ENCODE measurements around the gene TMOD3. TPM values are rescaled to one million over a fixed set of nuclear protein-coding genes. Genes with fewer than 3 reads are reported as not detected.

TMOD3 gene
- 93.2 and 111 TPM in 2 replicates for polyA plus RNA-seq (2011; rRNA removed)
- 11.4 and 13.2 TPM in 2 replicates for polyA plus RNA-seq (2012; cell fraction: cytosol; rRNA removed)
- polyA plus RNA-seq (2012; cell fraction: nucleus; rRNA removed) = 8.5 and 11.3 TPM in 2 replicates
- 55.5 to 57.8 TPM (median 57.5 TPM) in 3 replicates for polyA plus RNA-seq (2017; fragmentation: RNase III; extraction: RNeasy Plus Mini Kit Qiagen cat#74134 plus additional on column Dnase treatment)
- 29.2 and 34.3 TPM in 2 replicates for polyA minus RNA-seq (2011; rRNA and poly(A)+ RNA removed)

DNA sequence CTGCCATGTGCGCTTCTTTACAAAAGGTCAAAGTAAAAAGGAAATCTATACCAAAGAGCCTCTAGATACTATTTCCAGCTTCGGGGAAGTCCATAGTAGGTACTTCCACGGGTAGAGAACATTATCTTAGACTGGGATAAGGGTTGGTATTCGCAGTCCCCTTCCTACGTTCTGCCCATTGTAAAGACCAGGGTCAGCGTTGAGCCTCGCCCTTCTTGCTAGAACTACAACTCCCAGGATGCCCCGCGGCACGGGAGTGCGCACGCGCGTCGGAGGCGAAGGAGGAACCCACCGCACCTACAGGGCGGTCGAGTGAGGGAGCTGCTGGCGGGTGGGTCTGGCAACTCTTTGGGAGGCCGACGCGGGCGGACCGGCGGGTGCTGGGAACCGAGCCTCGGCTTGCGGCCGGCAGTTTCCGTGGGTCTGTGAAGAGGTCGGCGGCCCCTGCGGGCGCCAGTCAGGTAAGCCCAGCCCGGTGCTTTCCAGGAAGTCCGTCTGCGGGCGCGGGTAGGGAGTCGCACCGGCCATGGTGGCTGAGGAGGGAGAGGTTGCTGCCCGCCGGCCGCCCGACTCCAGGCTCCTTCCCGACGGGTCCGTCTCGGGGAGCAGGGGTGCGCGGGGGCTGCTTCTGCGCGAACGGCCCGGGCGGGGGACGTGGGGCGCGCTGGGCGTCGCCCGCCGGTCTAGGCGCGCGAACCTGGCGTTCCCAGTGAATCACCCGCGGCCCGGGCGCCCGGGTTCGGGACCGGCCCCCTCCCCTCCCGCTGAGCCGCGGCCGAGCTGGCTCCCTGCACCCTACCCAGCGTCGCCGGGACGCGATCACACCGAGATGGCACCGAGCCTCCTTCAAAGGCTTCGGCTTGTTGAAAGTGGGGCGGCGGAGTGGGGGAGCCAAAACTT, at the start of gene TMOD3:
Gene TMOD3 (plus strand): TSS at position 278 of the 900 bp plus-strand sequence. CDS start 33,232 bp downstream, outside the sequence.
- Histone ChIP-seq H3K4me1 (peaks cover 47% of the 10 kb centered on the region), H3K9me3 (no peaks in the 10 kb centered on the region), H3K4me3 (peak within 1 kb of the TSS; percentile 70), H3K4me2 (peak within 1 kb of the TSS; percentile 86), H3K27ac (peak within 1 kb of the TSS; percentile 96 to 99)
- DNase-seq (ENCODE audit: low read depth in 1 of 2, low spot score in 1 of 2) (peak; percentile 95), FAIRE-seq (peak; percentile 76), ATAC-seq (peak; percentile 91 to 96)
- TF ChIP-seq MAX (IDR thresholded peaks at IDR 0.05) = peak; percentile 28; the same call in 1 of the 2 replicates
- TF ChIP-seq PHF8 (IDR thresholded peaks at IDR 0.05; ENCODE audit: borderline replicate concordance, low read depth) = peak; percentile 60
- peak; percentile 74 to 87 for TF ChIP-seq JUN (IDR thresholded peaks at IDR 0.05)
- TF ChIP-seq CHD2 (IDR thresholded peaks at IDR 0.05; ENCODE audit: low read length, partially characterized antibody) = no peak
- TF ChIP-seq FOSL2 (IDR thresholded peaks at IDR 0.05) = no peak
- TF ChIP-seq FOSL2 (CRISPR knock-in tag; IDR thresholded peaks at IDR 0.05) = peak; percentile 50
- no peak for TF ChIP-seq EHF (CRISPR knock-in tag; IDR thresholded peaks at IDR 0.05)
- peak; percentile 95 for TF ChIP-seq POLR2A (IDR thresholded peaks at IDR 0.05; ENCODE audit: low read length)
- TF ChIP-seq, protein P1, sequence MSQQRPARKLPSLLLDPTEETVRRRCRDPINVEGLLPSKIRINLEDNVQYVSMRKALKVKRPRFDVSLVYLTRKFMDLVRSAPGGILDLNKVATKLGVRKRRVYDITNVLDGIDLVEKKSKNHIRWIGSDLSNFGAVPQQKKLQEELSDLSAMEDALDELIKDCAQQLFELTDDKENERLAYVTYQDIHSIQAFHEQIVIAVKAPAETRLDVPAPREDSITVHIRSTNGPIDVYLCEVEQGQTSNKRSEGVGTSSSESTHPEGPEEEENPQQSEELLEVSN (IDR thresholded peaks at IDR 0.05; ENCODE audit: borderline replicate concordance, low read depth) = peak; percentile 51; the same call in 1 of the 2 replicates
- TF ChIP-seq RAD21 (conservative IDR thresholded peaks at IDR 0.05 in 1 of 2, IDR thresholded peaks at IDR 0.05 in 1 of 2) = peak in 1 of 2 experiments; percentile 41; a peak in 3 of 5 replicates
- 0 out of 2 replicates have a peak, but pooled peaks have one; percentile 12 for TF ChIP-seq PBX3 (IDR thresholded peaks at IDR 0.05)
- peak; percentile 74; the same call in 2 of the 3 replicates for TF ChIP-seq BCL3 (IDR thresholded peaks at IDR 0.05)
- no peak for TF ChIP-seq MYC (IDR thresholded peaks at IDR 0.05; ENCODE audit: borderline replicate concordance, low read length)
- TF ChIP-seq, protein P2, sequence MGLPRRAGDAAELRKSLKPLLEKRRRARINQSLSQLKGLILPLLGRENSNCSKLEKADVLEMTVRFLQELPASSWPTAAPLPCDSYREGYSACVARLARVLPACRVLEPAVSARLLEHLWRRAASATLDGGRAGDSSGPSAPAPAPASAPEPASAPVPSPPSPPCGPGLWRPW (IDR thresholded peaks at IDR 0.05) = no peak
- TF ChIP-seq SMC3 (IDR thresholded peaks at IDR 0.05) = peak; percentile 38; the same call in 1 of the 3 replicates
- 0 out of 2 replicates have a peak, but pooled peaks have one; percentile 55 for TF ChIP-seq HMGXB4 (CRISPR knock-in tag; IDR thresholded peaks at IDR 0.05; ENCODE audit: borderline replicate concordance)
- POLR2A ChIA-PET = interaction anchor here (0.6 to 2.4 kb wide), 8 partner anchors 8 to 423 kb away, joined by 3 to 8 read pairs (median 6); no protein-coding TSS in a partner anchor
- 6% methylated on average over 27 of the region's 89 CpGs for WGBS (ENCODE audit: missing lambda C conversion rate)
- CTCF ChIA-PET = interaction anchor here (0.7 to 2.4 kb wide), 14 partner anchors 11 to 180 kb away, joined by 3 to 12 read pairs (median 4); no protein-coding TSS in a partner anchor

DNA sequence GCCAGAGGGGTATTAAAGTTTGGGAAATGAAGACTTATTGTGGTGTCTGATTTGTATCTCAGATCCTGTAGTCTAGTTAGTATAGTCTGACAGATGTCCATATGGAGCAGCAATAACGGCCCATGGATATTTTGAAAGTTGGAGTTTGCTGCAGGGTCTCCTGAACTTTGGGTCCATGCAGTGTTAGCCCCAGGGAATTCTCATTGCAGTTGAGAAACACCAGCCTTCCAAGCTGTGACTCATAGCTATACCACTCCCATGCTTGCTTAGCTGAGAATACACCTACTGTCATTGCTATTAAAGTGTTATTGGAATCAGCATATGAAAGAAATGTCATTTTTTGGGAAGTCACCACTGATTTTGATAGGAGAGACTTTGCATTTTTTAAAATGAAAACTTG, 48.8 kb upstream of the TMOD3 start:
- TF ChIP-seq ATOH8 (CRISPR knock-in tag; IDR thresholded peaks at IDR 0.05; ENCODE audit: low read depth) (no peak), ZNF302 (CRISPR knock-in tag; IDR thresholded peaks at IDR 0.05) (no peak), FOSL2 (IDR thresholded peaks at IDR 0.05) (no peak), FOSL2 (CRISPR knock-in tag; IDR thresholded peaks at IDR 0.05) (peak; percentile 36)
- peaks cover 8% of the 10 kb centered on the region; the same call in 1 of the 3 replicates for H3K9me3 ChIP-seq
- no peak overlapping the region for H3K4me3 ChIP-seq
- ATAC-seq = no peak
- peaks cover 13% of the 10 kb centered on the region; the same call in 2 of the 3 replicates for H3K4me1 ChIP-seq
- POLR2A ChIA-PET = no interaction called here
- CTCF ChIA-PET = interaction anchor here (0.5 to 22.4 kb wide), 6 partner anchors 19 to 174 kb away, joined by 3 to 597 read pairs (median 3); no protein-coding TSS in a partner anchor
- H3K4me2 ChIP-seq = peak overlapping the region; percentile 12; the same call in 1 of the 3 replicates
- H3K27ac ChIP-seq = no peak overlapping the region
- FAIRE-seq = no peak
- WGBS (ENCODE audit: missing lambda C conversion rate) = 16% methylated on average over 1 of the region's 1 CpG
- DNase-seq (ENCODE audit: low read depth in 1 of 2, low spot score in 1 of 2) = no peak
